Measurements from ENCODE around the gene NEMP1.

The NEMP1 gene

GRCh38 chr12:57039016-57039798, 39.4 kb downstream of the NEMP1 start:
- Histone ChIP-seq H2AFZ (ENCODE audit: low read depth) (no peak overlapping the region), H4K20me1 (ENCODE audit: insufficient read depth) (no peaks in the 10 kb centered on the region), H3K4me2 (no peak overlapping the region), H3K79me2 (ENCODE audit: insufficient read depth, low read depth) (no peaks in the 10 kb centered on the region), H3K27me3 (ENCODE audit: insufficient read depth, low read depth) (no peaks in the 10 kb centered on the region; the same call in 1 of the 2 replicates), H3K27ac (no peak overlapping the region), H3K36me3 (ENCODE audit: insufficient read depth) (no peaks in the 10 kb centered on the region), H3K9ac (no peak overlapping the region), H3K4me3 (IDR thresholded peaks at IDR 0.05; ENCODE audit: insufficient read depth, low read depth, low read length) (no peak overlapping the region), H3K4me1 (ENCODE audit: low read depth, poor library complexity, severe bottlenecking) (no peaks in the 10 kb centered on the region)
- TF ChIP-seq CTCF (conservative IDR thresholded peaks at IDR 0.05; ENCODE audit: low read depth, low read length): no peak

- no peak overlapping the region for H3K27ac ChIP-seq
- no peak overlapping the region for H3K4me3 ChIP-seq (IDR thresholded peaks at IDR 0.05; ENCODE audit: insufficient read depth, low read depth, low read length)
- H3K9ac ChIP-seq: no peak overlapping the region
- no peak for TF ChIP-seq CTCF (conservative IDR thresholded peaks at IDR 0.05; ENCODE audit: low read depth, low read length)
- no peaks in the 10 kb centered on the region; the same call in 1 of the 2 replicates for H3K27me3 ChIP-seq (ENCODE audit: insufficient read depth, low read depth)
- H4K20me1 ChIP-seq (ENCODE audit: insufficient read depth): no peaks in the 10 kb centered on the region
- H3K79me2 ChIP-seq (ENCODE audit: insufficient read depth, low read depth): no peaks in the 10 kb centered on the region
- H3K4me2 ChIP-seq: no peak overlapping the region
- H3K36me3 ChIP-seq (ENCODE audit: insufficient read depth): no peaks in the 10 kb centered on the region
- no peak overlapping the region for H2AFZ ChIP-seq (ENCODE audit: low read depth)
- H3K4me1 ChIP-seq (ENCODE audit: low read depth, poor library complexity, severe bottlenecking): no peaks in the 10 kb centered on the region
These were observed 41.3 kb downstream of the NEMP1 start for GRCh38 chr12:57037264-57037663.

- no peak for TF ChIP-seq CTCF (conservative IDR thresholded peaks at IDR 0.05; ENCODE audit: low read depth, low read length)
- H3K36me3 ChIP-seq (ENCODE audit: insufficient read depth): no peaks in the 10 kb centered on the region
- H3K27me3 ChIP-seq (ENCODE audit: insufficient read depth, low read depth): no peaks in the 10 kb centered on the region
- no peaks in the 10 kb centered on the region for H4K20me1 ChIP-seq (ENCODE audit: insufficient read depth)
- no peak overlapping the region for H3K4me3 ChIP-seq (IDR thresholded peaks at IDR 0.05; ENCODE audit: insufficient read depth, low read depth, low read length)
- no peaks in the 10 kb centered on the region for H3K79me2 ChIP-seq (ENCODE audit: insufficient read depth, low read depth)
- H2AFZ ChIP-seq (ENCODE audit: low read depth): no peak overlapping the region
- no peak overlapping the region for H3K9ac ChIP-seq
- H3K27ac ChIP-seq: no peak overlapping the region
- H3K4me2 ChIP-seq: no peak overlapping the region
- no peaks in the 10 kb centered on the region for H3K4me1 ChIP-seq (ENCODE audit: low read depth, poor library complexity, severe bottlenecking)
These were observed 45.2 kb downstream of the NEMP1 start for GRCh38 chr12:57033431-57033830.

GRCh38 chr12:57031789-57032188, 46.8 kb downstream of the NEMP1 start:
- H2AFZ ChIP-seq (ENCODE audit: low read depth): no peak overlapping the region
- TF ChIP-seq CTCF (conservative IDR thresholded peaks at IDR 0.05; ENCODE audit: low read depth, low read length): no peak
- no peak overlapping the region for H3K4me3 ChIP-seq (IDR thresholded peaks at IDR 0.05; ENCODE audit: insufficient read depth, low read depth, low read length)
- H4K20me1 ChIP-seq (ENCODE audit: insufficient read depth): no peaks in the 10 kb centered on the region
- no peaks in the 10 kb centered on the region; the same call in 1 of the 2 replicates for H3K27me3 ChIP-seq (ENCODE audit: insufficient read depth, low read depth)
- H3K4me1 ChIP-seq (ENCODE audit: low read depth, poor library complexity, severe bottlenecking): no peaks in the 10 kb centered on the region
- H3K36me3 ChIP-seq (ENCODE audit: insufficient read depth): no peaks in the 10 kb centered on the region
- no peak overlapping the region for H3K27ac ChIP-seq
- no peak overlapping the region for H3K9ac ChIP-seq
- H3K4me2 ChIP-seq: no peak overlapping the region
- H3K79me2 ChIP-seq (ENCODE audit: insufficient read depth, low read depth): no peaks in the 10 kb centered on the region

All from KMS-11 (cell line).